Naive thymus-derived CD4-positive, alpha-beta T cell (primary cell): Measurements from ENCODE around the gene DNAJC5G. TPM values are rescaled to one million over a fixed set of nuclear protein-coding genes. Genes with fewer than 3 reads are reported as not detected.
"Not testable (repeated sequence)": the region's sequence is repeated elsewhere in the genome, so short reads cannot be mapped to it uniquely, and the experiment has no call there.

Experiments used
- ATAC-seq: fragments of 150-1000 bp; cut with Tn5 transposase; 2 replicates; pipeline ENCODE4 v1.10.0; 2021; ENCODE audit warnings: mild to moderate bottlenecking, moderate library complexity
- CTCF ChIA-PET: fragments of 350-600 bp; sonication (Branson Sonifier 250); formaldehyde crosslinking; loops from one replicate; lab custom pipeline; 2021; ENCODE audit warnings: antibody characterized with exemption; lab: Charles Lee
- POLR2A ChIA-PET: fragments of 350-600 bp; sonication (Branson Sonifier 250); formaldehyde crosslinking; loops from one replicate; lab custom pipeline; 2021; ENCODE audit warnings: antibody characterized with exemption, inconsistent platforms; lab: Charles Lee
- DNase-seq, 9 donors: peaks; one replicate each; pipeline versions ENCODE4 v3.0.0 to v3.0.0-alpha.2; 2020 to 2022; ENCODE audit warnings: mixed read lengths in 1 of 9
- H3K27ac ChIP-seq: one replicate; pipeline ENCODE4 v1.7.0; 2013; ENCODE audit warnings: mild to moderate bottlenecking, low read depth, low read length, moderate library complexity
- H3K27me3 ChIP-seq, 2 donors: one replicate each; pipeline ENCODE4 v1.7.0; 2013; ENCODE audit warnings: low read length in 2 of 2, mild to moderate bottlenecking in 2 of 2, moderate library complexity in 2 of 2; ENCODE audit not compliant: control insufficient read depth in 2 of 2, insufficient read depth in 2 of 2
- H3K36me3 ChIP-seq, 3 experiments: 1 replicate in 2 of 3; 2 replicates in 1 of 3; pipeline ENCODE4 v1.7.0; 2013; ENCODE audit warnings: low read length in 3 of 3, mild to moderate bottlenecking in 3 of 3, moderate library complexity in 1 of 3; ENCODE audit not compliant: insufficient read depth in 3 of 3, control insufficient read depth in 2 of 3
- H3K4me1 ChIP-seq, 2 donors: one replicate each; pipeline ENCODE4 v1.7.0; 2013; ENCODE audit warnings: low read length in 2 of 2, mild to moderate bottlenecking in 2 of 2, moderate library complexity in 1 of 2; ENCODE audit not compliant: control insufficient read depth in 2 of 2, insufficient read depth in 2 of 2
- H3K4me3 ChIP-seq: 2 replicates; pipeline ENCODE4 v1.7.0; 2013; ENCODE audit warnings: mild to moderate bottlenecking, low read length
- H3K9me3 ChIP-seq, 3 experiments: 1 replicate in 2 of 3; 2 replicates in 1 of 3; pipeline ENCODE4 v1.7.0; 2013; ENCODE audit warnings: low read length in 3 of 3; ENCODE audit not compliant: control insufficient read depth in 2 of 3
- H3K27ac Mint-ChIP-seq, 9 donors: one replicate each; pipeline ENCODE4 v1.8.0; 2020 to 2022; ENCODE audit warnings: mixed read lengths in 9 of 9, mild to moderate bottlenecking in 8 of 9, moderate library complexity in 5 of 9, inconsistent platforms in 2 of 9
- H3K27me3 Mint-ChIP-seq, 5 donors: one replicate each; pipeline ENCODE4 v1.8.0; 2021 to 2022; ENCODE audit warnings: mixed read lengths in 5 of 5, mild to moderate bottlenecking in 1 of 5
- H3K36me3 Mint-ChIP-seq, 5 donors: one replicate each; pipeline ENCODE4 v1.8.0; 2020 to 2022; ENCODE audit warnings: mixed read lengths in 5 of 5, mild to moderate bottlenecking in 3 of 5, inconsistent platforms in 1 of 5
- H3K4me1 Mint-ChIP-seq, 7 donors: one replicate each; pipeline ENCODE4 v1.8.0; 2020 to 2022; ENCODE audit warnings: mixed read lengths in 7 of 7, mild to moderate bottlenecking in 3 of 7, inconsistent platforms in 1 of 7
- H3K4me3 Mint-ChIP-seq, 10 donors: one replicate each; pipeline ENCODE4 v1.8.0; 2020 to 2022; ENCODE audit warnings: mild to moderate bottlenecking in 10 of 10, mixed read lengths in 10 of 10, moderate library complexity in 6 of 10, inconsistent platforms in 2 of 10
- H3K9me3 Mint-ChIP-seq, 11 donors: one replicate each; pipeline ENCODE4 v1.8.0; 2020 to 2022; ENCODE audit warnings: mixed read lengths in 11 of 11, mild to moderate bottlenecking in 4 of 11, inconsistent platforms in 1 of 11, moderate library complexity in 1 of 11
- intact Hi-C, 2 donors: fragments of 100-400 bp; cut with micrococcal nuclease; formaldehyde crosslinking; loops; one replicate each; pipeline ENCODE4 v1.15.1; 2023
- polyA plus RNA-seq, 2 donors: library from polyadenylated mRNA; unstranded; fragments of 300-500 nt; fragmentation: Illumina TruSeq; gene quantifications; one replicate each; pipeline ENCODE4 v1.2.3, GENCODE V29; 2021
- total RNA-seq, 6 experiments: library from RNA in 5 of 6; stranded (reverse) in 5 of 6; gene quantifications; 1 replicate in 5 of 6; 2 replicates in 1 of 6; pipeline ENCODE4 v1.2.3 and lab custom pipeline; 2021 to 2026

Gene DNAJC5G
- total and polyA plus RNA-seq, 7 experiments from 2014 or later = not detected

DNA sequence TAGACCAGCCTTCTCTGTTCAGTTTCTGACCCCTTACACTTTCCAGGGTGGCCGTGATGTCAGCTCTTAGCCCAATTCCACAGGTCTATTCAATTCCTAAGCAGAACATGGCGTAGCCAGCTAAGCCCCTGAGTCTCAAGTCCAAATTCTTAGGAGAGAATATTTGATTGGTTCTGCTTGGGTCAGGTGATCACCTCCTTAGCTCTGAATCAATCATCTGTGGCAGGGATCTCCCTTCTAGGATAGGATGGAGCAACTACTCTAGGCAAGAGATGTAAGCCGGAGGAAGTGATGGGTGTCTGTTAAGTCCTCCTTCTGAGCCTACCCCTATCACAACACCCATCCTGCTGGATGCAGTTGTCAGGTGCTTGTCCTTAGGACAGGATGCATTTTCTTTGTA is 22.0 kb downstream of the DNAJC5G start:
- Mint-ChIP-seq H3K4me3 (no peak overlapping the region), H3K27me3 (peaks cover 4 to 19% (median 13%) of the 10 kb centered on the region in 5 donors), H3K27ac (no peak overlapping the region), H3K9me3 (no peaks in the 10 kb centered on the region), H3K4me1 (peaks cover 0 to 2% (median 0%) of the 10 kb centered on the region in 7 donors), H3K36me3 (no peaks in the 10 kb centered on the region)
- Histone ChIP-seq H3K4me3 (no peak overlapping the region), H3K27ac (no peak overlapping the region), H3K27me3 (no peaks in the 10 kb centered on the region), H3K9me3 (no peaks in the 10 kb centered on the region), H3K4me1 (no peaks in the 10 kb centered on the region), H3K36me3 (no peaks in the 10 kb centered on the region)
- CTCF ChIA-PET = interaction anchor here (1.2 kb wide), 1 partner anchor 55 kb away, joined by 3 read pairs; no protein-coding TSS in a partner anchor
- ATAC-seq = no peak
- POLR2A ChIA-PET = no interaction called here
- DNase-seq = no peak
- intact Hi-C loops = no loop called here

DNA sequence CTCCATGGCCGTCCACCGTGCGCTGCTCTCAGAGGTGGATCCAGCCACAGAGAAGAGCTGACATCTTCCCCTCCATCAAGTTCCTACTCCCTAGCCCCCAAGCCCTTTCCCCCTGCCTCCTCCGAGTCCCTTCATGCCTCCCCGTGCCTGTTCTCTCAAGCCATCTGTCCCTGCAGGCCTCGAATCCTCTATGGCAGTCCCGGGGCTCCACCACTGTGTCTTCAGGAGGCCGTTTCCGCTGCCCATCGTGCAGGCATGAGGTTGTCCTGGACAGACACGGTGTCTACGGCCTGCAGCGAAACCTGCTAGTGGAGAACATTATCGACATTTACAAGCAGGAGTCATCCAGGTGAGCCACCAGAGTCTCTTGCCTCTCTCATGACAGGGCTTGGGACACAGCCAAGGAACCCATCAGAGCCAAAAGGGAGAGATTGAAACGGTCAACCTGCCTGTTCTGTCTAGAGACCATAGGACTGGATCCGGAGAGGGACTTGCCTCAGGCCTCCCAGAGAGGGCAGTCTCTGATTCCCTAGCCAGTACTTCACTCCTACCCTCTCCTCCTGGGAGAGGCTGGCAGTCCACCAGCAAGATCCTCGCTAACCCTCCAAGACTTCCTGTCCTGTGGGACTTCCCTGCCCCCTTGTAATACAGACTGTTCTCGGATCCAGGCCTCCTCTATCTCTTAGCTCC is 23.3 kb downstream of the DNAJC5G start:
- ChIA-PET POLR2A (no interaction called here), CTCF (interaction anchor here (0.7 kb wide), 1 partner anchor 281 kb away, joined by 3 read pairs; no protein-coding TSS in a partner anchor)
- no peaks in the 10 kb centered on the region for H3K9me3 Mint-ChIP-seq
- H3K9me3 ChIP-seq = no peaks in the 10 kb centered on the region
- H3K27me3 ChIP-seq = no peaks in the 10 kb centered on the region
- DNase-seq = no peak
- no peak for ATAC-seq
- H3K27me3 Mint-ChIP-seq = peaks cover 3 to 12% (median 5%) of the 10 kb centered on the region in 5 donors
- no peak overlapping the region for H3K4me3 Mint-ChIP-seq
- H3K27ac ChIP-seq = no peak overlapping the region
- H3K36me3 ChIP-seq = no peaks in the 10 kb centered on the region
- intact Hi-C loops = no loop called here
- no peaks in the 10 kb centered on the region for H3K36me3 Mint-ChIP-seq
- peaks cover 0 to 6% (median 5%) of the 10 kb centered on the region in 7 donors for H3K4me1 Mint-ChIP-seq
- no peak overlapping the region for H3K27ac Mint-ChIP-seq
- H3K4me3 ChIP-seq = no peak overlapping the region
- H3K4me1 ChIP-seq = no peaks in the 10 kb centered on the region

- POLR2A ChIA-PET, H3K4me1 Mint-ChIP-seq, H3K4me1 ChIP-seq, H3K36me3 Mint-ChIP-seq, H3K36me3 ChIP-seq, H3K9me3 Mint-ChIP-seq, ATAC-seq, H3K27ac Mint-ChIP-seq, H3K27me3 ChIP-seq, H3K9me3 ChIP-seq, H3K4me3 ChIP-seq, DNase-seq, H3K27ac ChIP-seq, H3K4me3 Mint-ChIP-seq: not testable (repeated sequence)
- intact Hi-C loops = loop anchor here in 1 of 2 donors (5.0 to 10.0 kb wide), 2 partner anchors 38 to 456 kb away; partner anchors contain the start of genes DPYSL5 and SLC30A3
- CTCF ChIA-PET = interaction anchor here (1.7 kb wide), 1 partner anchor 23 kb away, joined by 6 read pairs; the partner anchor contains the start of gene MPV17
- H3K27me3 Mint-ChIP-seq = peaks cover 14 to 26% (median 17%) of the 10 kb centered on the region in 5 donors
Observed at GRCh38 chr2:27300606-27301005, 25.4 kb downstream of the DNAJC5G start.

- no peaks in the 10 kb centered on the region for H3K9me3 ChIP-seq
- no peaks in the 10 kb centered on the region for H3K9me3 Mint-ChIP-seq
- ATAC-seq = peak; percentile 76
- H3K4me1 Mint-ChIP-seq = peaks cover 0 to 11% (median 9%) of the 10 kb centered on the region in 7 donors
- H3K27ac Mint-ChIP-seq = peak overlapping the region in 7 of 9 donors; percentile 18 to 83 (median 54)
- peaks cover 0 to 6% of the 10 kb centered on the region in 2 donors for H3K4me1 ChIP-seq
- H3K36me3 Mint-ChIP-seq = peaks cover 0 to under 1% (median 0%) of the 10 kb centered on the region in 5 donors
- peaks cover 0 to 6% of the 10 kb centered on the region in 2 donors for H3K27me3 ChIP-seq
- H3K27me3 Mint-ChIP-seq = peaks cover 13 to 34% (median 19%) of the 10 kb centered on the region in 5 donors
- peak in 8 of 9 donors; percentile 32 to 62 (median 54) for DNase-seq
- ChIA-PET POLR2A (interaction anchor here (0.6 to 1.8 kb wide), 4 partner anchors 19 to 525 kb away, joined by 3 to 11 read pairs (median 4); partner anchors contain the start of gene MPV17), CTCF (interaction anchor here (0.6 to 2.3 kb wide), 31 partner anchors 10 to 1181 kb away, joined by 3 to 18 read pairs (median 4); partner anchors contain the start of genes MPV17 and TRIM54)
- peak overlapping the region; percentile 43 for H3K4me3 ChIP-seq
- intact Hi-C loops = loop anchor here (1.0 to 10.0 kb wide), 9 partner anchors 23 to 459 kb away; partner anchors contain the start of genes DPYSL5 (in 1 of the 2), EIF2B4 (in 1 of the 2), SLC30A3 (in 1 of the 2) and SNX17 (in 1 of the 2)
- H3K27ac ChIP-seq = peak overlapping the region; percentile 42
- peak overlapping the region; percentile 67 to 85 (median 80) for H3K4me3 Mint-ChIP-seq
- H3K36me3 ChIP-seq = no peaks in the 10 kb centered on the region
Observed at GRCh38 chr2:27303093-27304025, 28.1 kb downstream of the DNAJC5G start.

DNA sequence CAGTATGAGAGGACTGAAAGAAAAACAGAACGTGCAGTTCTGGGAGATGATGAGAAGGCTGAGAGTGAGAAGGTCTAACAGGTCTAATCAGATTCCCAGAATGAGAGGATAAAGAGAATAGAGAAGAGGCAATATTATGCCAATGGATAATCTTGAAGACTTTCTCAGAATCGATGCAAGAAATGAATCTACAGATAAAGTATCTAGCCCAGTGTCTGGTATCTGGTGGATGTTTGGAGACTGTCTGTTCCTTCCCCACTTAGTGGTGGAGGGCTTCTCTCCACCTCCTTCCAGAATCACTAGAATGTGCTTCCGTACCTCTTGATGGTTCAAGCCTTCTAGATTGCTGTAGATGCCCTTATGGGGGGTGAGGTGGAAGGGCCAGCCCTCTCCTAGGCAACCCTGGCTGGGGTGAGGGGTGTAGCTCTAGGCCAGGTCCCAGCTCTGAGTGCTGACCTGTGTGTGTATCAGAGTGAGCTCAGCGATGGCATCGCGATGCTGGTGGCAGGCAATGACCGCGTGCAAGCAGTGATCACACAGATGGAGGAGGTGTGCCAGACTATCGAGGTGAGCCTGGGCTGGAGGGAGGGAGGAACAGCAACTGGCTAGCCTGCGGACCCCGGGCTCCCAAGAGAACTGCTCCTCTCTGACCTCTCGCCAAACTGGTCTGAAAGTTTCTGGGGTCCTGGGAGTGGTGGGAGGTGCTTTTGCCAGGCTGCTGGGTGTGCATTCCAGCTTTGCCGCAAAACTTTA is 29.4 kb downstream of the DNAJC5G start:
- ChIA-PET POLR2A (no interaction called here), CTCF (interaction anchor here (0.6 to 2.3 kb wide), 3 partner anchors 205 to 347 kb away, joined by 3 to 12 read pairs (median 4); no protein-coding TSS in a partner anchor)
- intact Hi-C loops = loop anchor here in 1 of 2 donors (5.0 to 10.0 kb wide), 2 partner anchors 42 to 460 kb away; partner anchors contain the start of genes DPYSL5 and SLC30A3
- H3K36me3 ChIP-seq = peaks cover 0 to 9% (median 0%) of the 10 kb centered on the region in 3 experiments
- peaks cover 0 to 6% of the 10 kb centered on the region in 2 donors for H3K27me3 ChIP-seq
- ATAC-seq (no peak), DNase-seq (no peak)
- Mint-ChIP-seq H3K4me3 (peak overlapping the region in 1 of 10 donors; percentile 9), H3K36me3 (peaks cover 2 to 11% (median 5%) of the 10 kb centered on the region in 5 donors), H3K4me1 (peaks cover 0 to 11% (median 9%) of the 10 kb centered on the region in 7 donors), H3K9me3 (no peaks in the 10 kb centered on the region), H3K27me3 (peaks cover 13 to 25% (median 19%) of the 10 kb centered on the region in 5 donors), H3K27ac (no peak overlapping the region)
- H3K4me3 ChIP-seq = no peak overlapping the region
- H3K9me3 ChIP-seq = no peaks in the 10 kb centered on the region
- H3K27ac ChIP-seq = no peak overlapping the region
- peaks cover 0 to 6% of the 10 kb centered on the region in 2 donors for H3K4me1 ChIP-seq
